Astrocyte (in vitro differentiated cells and primary cell): ENCODE measurements around the gene SLC6A20.

ENCODE experiments used
- EZH2 ChIP-seq: IDR thresholded peaks from 2 replicates; pipeline ENCODE4 v1.6.1; 2012; ENCODE audit warnings: mild to moderate bottlenecking, low read length, inconsistent platforms; ENCODE audit not compliant: insufficient read depth
- TF ChIP-seq, protein P1 (sequence below): IDR thresholded peaks from 2 replicates; pipeline ENCODE4 v1.5.1; 2011; ENCODE audit warnings: low read depth, mild to moderate bottlenecking, inconsistent platforms, low read length, moderate library complexity; ENCODE audit not compliant: insufficient read depth

DNA sequence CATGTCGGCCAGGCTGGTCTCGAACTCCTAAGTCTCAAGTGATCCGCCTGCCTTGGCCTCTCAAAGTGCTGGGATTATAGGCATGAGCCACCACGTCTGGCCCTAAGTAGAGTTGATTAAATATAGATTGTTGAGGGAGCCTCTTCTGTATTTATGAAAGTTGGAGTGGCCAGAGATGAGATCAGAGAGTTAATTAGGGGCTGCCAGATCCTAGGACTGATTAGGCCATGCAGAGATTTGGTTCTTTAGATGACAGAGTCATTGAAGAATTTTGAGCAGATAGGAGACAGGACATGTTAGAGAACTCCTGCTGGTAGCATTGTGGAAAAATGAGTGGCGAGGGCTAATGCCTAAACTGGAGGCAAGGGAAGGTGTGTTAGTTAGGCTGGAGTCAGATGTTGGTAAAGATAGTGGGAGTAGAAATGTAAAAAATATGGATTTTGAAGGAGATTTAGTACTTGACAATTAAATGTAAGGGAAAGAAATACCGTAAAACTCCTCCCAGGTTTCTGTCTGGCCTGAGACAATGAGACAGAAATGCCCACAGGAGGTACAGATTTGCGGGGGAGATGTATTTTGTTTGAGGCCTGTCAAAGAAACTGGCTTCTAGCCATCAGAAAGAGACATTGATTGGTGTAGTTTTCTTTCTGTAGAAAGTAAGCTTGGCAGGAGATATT lies 83.8 kb downstream of the SLC6A20 start:
- TF ChIP-seq, protein P1, sequence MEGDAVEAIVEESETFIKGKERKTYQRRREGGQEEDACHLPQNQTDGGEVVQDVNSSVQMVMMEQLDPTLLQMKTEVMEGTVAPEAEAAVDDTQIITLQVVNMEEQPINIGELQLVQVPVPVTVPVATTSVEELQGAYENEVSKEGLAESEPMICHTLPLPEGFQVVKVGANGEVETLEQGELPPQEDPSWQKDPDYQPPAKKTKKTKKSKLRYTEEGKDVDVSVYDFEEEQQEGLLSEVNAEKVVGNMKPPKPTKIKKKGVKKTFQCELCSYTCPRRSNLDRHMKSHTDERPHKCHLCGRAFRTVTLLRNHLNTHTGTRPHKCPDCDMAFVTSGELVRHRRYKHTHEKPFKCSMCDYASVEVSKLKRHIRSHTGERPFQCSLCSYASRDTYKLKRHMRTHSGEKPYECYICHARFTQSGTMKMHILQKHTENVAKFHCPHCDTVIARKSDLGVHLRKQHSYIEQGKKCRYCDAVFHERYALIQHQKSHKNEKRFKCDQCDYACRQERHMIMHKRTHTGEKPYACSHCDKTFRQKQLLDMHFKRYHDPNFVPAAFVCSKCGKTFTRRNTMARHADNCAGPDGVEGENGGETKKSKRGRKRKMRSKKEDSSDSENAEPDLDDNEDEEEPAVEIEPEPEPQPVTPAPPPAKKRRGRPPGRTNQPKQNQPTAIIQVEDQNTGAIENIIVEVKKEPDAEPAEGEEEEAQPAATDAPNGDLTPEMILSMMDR: no peak
- TF ChIP-seq EZH2: no peak
